Measurements from ENCODE around the gene ZGRF1.
A peak's percentile ranks its signal among the peaks of the same experiment; 100 is the strongest.
"Not testable (repeated sequence)": the region's sequence is repeated elsewhere in the genome, so short reads cannot be mapped to it uniquely, and the experiment has no call there.

ZGRF1 gene

GRCh38 chr4:112633477-112634235, 3.1 kb downstream of the ZGRF1 start:
- peak; percentile 1 for DNase-seq

- DNase-seq, result no peak
These were observed 10.5 kb downstream of the ZGRF1 start for GRCh38 chr4:112626228-112626627.

GRCh38 chr4:112616984-112617383, 19.7 kb downstream of the ZGRF1 start:
- no peak for DNase-seq

GRCh38 chr4:112612814-112613213, 23.9 kb downstream of the ZGRF1 start:
- not testable (repeated sequence) for DNase-seq

GRCh38 chr4:112604589-112604988, 32.1 kb downstream of the ZGRF1 start:
- DNase-seq, result peak; percentile 28

DNA sequence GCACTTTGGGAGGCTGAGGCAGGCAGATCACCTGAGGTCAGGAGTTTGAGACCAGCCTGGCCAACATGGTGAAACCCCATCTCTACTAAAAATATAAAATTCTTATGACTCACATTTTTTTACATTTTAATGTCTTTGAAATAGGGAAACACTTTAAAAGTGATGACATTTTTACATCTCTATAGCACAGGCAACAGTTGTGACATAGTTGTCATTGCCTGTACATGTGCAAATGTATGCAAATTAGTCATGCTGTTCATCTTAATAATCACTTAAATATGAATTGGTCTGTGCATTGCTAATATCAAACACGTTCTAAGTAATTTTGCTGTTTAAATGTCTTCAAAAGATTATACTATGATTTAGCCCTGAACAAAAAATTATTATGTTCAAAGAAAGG, 41.7 kb downstream of the ZGRF1 start:
- DNase-seq, result no peak

GRCh38 chr4:112593438-112594133, 43.1 kb downstream of the ZGRF1 start:
- no peak for DNase-seq

GRCh38 chr4:112592717-112593116, 44.0 kb downstream of the ZGRF1 start:
- DNase-seq, result no peak

- DNase-seq, result no peak
These were observed 45.1 kb downstream of the ZGRF1 start for GRCh38 chr4:112591593-112591992.

GRCh38 chr4:112589206-112589605, 47.5 kb downstream of the ZGRF1 start:
- no peak for DNase-seq

DNA sequence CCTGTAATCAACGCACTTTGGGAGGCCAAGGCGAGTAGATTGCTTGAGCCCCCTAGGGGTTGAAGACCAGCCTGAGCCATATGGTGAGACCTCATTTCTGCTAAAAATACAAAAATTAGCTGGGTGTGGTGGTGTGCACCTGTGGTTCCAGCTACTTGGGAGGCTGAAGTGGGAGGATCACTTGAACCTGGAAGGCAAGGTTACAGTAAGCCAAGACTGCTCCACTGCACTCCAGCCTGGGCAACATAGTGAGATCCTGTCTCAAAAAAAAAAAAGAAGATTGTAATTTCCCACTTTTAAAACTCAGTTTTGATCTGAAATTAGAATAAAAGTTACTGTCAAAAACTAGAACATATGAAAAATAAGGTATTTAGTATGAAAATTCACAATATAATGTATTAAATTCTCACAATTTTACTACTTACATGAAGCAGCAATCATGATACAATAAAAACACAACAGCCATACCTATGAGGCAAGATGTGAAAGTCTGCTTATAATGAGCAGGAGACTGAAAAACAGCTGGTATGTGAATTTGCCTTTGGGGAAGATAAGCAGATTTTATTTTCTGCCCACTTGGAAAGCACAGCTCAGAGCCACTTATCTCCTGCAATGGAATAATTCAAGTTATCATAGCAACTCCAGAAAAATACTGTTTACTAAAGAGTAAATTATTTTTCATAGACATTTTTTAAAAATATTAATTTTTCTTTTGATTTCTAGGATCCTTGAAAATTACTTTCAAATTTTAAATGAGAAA, 50.6 kb downstream of the ZGRF1 start:
- no peak for DNase-seq

DNA sequence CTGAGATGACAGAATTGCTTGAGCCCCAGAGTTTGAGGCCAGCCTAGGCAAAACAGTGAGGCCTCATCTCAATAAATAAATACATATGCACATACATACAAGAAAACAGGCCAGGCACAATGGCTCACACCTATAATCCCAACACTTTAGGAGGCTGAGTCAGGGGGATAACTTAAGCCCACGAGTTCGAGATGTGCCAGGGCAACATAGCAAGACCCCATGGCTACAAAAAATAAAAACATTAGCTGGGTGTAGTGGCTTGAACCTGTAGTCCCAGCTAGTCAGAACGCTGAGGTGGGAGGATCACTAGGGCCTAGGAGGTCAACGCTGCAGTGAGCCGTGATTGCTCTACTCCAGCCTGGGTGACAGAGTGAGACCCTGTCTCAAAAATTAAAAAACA, 69.2 kb downstream of the ZGRF1 start:
- DNase-seq, result no peak

DNA sequence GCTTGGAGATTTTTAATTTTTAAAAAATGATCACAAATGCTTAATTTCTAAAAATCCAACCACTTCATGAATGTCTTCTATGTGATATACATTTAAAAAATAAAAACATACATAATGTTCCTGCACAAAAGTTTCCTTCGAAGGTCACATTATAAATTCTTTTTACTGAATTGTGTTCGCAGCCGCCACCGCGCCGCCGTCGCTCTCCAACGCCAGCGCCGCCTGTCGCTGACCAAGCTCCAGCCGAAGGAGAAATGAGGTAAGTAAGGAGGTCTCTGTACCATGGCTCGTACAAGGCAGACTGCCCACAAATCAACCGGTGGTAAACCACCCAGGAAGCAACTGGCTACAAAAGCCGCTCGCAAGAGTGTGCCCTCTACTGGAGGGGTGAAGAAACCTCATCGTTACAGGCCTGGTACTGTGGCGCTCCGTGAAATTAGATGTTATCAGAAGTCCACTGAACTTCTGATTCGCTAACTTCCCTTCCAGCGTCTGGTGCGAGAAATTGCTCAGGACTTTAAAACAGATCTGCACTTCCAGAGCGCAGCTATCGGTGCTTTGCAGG, 71.9 kb downstream of the ZGRF1 start:
- DNase-seq, result no peak

GRCh38 chr4:112563431-112564200, 73.1 kb downstream of the ZGRF1 start:
- DNase-seq, result no peak

DNA sequence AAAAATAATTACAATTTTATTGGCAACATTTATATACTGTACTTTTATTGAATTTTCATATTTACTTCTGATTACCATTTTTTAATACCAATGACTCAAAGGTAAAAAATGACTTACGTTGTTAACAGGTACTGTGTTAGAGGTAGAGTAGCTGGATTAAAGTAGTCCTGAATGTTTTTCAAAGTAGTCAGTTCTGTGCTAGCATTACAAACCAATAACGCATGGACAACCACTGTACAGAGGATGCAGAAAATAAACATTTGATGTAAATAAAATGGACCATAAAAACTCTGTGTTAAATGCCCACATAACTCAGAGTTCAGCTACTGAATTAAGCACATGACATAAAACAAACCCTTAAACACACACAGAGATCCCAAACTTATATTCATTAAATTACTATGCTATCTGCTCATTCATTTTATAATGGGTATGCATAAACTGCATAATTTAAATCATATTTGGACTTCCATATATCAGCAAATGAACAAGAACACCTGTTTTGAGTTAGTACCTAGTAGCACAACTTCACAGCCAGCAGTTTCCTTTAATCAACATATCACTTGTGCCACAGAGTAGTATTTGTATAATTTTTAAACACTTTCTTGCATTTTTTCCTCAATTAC, 74.3 kb downstream of the ZGRF1 start:
- DNase-seq, result no peak

GRCh38 chr4:112560084-112560483, 76.6 kb downstream of the ZGRF1 start:
- DNase-seq, result no peak

- DNase-seq, result no peak
These were observed 77.7 kb downstream of the ZGRF1 start for GRCh38 chr4:112559053-112559452.

GRCh38 chr4:112557676-112558411, 78.9 kb downstream of the ZGRF1 start:
- DNase-seq, result no peak

- not testable (repeated sequence) for DNase-seq
These were observed 82.4 kb downstream of the ZGRF1 start for GRCh38 chr4:112554271-112554670.

GRCh38 chr4:112552668-112553067, 84.0 kb downstream of the ZGRF1 start:
- peak; percentile 79 for DNase-seq

DNA sequence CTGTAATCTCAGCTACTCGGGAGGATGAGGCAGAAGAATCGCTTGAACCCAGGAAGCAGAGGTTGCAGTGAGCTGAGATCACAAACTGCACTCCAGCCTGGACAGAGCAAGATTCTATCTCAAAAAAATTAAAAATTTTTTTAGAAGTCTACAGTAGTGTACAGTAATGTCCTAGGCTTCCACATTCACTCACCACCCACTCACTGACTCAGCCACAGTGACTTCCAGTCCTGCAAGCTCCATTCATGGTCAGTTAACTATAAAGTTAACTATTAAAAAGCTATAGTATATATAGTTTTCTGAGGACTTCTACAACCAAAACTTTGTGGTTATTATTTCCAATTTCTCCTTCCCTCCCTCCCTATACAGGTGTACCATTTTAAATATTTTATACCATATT, 86.0 kb downstream of the ZGRF1 start:
- DNase-seq, result peak; percentile 54
